A172 (cell line): ENCODE results near the gene JAG2. TPM values are rescaled to one million over a fixed set of nuclear protein-coding genes. Genes with fewer than 3 reads are reported as not detected.
A peak's percentile ranks its signal among the peaks of the same experiment; 100 is the strongest.
"Not testable (repeated sequence)": the region's sequence is repeated elsewhere in the genome, so short reads cannot be mapped to it uniquely, and the experiment has no call there.

Source experiments
- DNase-seq: peaks from one replicate; pipeline ENCODE4 v3.0.0-alpha.2; 2015; ENCODE audit warnings: low spot score
- total RNA-seq: library from RNA; depleted of rRNA; stranded (reverse); fragments of >200 nt; shearing (Covaris generic); gene quantifications from 2 replicates; pipeline ENCODE4 v1.2.3, GENCODE V29; 2014

Gene JAG2
- total RNA-seq, 1 experiment from 2014 or later = 6.5 TPM

DNA sequence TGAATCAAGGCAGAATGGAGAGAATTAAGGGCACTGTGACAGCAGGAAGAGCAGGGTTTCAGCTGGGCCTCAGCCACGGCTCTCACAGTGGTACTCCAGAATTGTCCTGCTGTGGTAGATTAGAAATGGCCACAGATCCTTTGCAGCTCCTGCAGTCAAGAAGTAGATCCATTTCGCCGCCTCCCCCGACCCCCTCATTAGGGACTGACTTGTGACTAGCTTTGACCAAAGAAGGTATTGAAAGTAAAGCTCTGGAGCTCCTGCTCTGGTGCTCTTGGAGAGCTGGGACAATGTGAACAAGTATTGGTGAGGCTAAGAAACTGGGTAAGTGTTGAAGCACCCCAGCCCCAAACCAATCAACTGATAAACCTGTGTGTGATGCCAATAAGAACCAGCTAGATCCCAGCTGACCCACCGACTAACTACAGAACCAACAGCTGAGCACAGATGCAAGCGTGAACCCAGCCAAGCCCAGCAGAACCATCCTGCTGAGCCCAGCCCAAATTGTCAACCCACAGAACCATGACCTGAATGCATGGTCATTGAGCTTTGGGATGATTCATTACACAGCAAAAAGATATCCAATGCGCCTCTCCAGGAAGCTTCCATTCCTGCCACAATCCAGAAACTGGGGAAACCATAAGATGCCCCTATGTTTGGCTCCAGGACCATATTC is 50.7 kb downstream of the JAG2 start:
- no peak for DNase-seq

DNA sequence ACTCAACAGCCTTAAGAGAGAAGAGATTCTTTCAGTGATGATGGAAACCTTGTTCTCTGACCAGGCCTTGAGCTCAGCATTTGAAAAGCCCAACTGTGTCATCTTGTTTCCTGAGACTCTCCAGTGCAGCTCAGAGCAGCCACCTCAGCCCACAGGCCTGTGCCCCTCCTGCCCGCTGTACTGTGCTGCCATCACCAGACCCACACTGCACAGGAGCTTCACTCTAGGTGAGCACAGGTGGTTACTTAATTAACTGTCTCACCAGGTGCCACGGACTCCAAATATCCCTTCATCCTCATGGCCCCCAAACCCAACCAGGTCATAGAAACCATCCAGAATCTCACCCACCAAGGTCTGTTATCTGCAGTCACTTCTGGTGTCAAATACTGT is 51.3 kb downstream of the JAG2 start:
- DNase-seq = no peak

DNA sequence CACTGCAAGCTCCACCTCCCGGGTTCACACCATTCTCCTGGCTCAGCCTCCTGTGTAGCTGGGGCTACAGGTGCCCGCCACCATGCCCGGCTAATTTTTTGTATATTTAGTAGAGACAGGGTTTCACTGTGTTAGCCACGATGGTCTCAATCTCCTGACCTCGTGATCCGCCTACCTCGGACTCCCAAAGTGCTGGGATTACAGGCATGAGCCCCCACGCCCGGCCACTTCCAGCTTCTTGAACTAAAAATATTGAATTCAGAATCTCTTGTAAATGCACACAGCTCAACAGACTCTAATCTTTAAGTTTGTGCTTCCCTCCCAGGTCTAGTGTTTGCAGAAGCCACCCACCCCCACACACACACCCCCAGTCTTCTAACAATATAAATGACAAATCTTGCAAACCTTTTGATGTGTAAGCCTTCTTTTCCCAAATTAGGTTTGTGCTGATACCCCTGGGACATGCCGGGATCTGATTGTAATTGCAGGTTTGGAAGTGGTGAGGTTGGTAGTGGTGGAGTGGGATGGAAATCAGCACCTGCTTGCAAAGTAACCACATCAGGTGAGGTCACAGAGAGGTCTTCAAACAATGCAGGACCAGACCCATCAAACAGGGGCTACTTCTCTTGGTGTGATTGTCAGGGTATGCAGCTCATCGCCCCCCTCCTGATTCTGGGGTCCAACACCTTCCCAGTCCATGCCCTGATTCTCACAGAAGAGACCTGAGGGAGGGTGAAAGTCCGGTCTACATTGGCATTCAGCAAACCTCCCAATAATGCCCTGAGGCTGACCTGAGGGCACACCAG is 51.9 kb downstream of the JAG2 start:
- DNase-seq = no peak

DNA sequence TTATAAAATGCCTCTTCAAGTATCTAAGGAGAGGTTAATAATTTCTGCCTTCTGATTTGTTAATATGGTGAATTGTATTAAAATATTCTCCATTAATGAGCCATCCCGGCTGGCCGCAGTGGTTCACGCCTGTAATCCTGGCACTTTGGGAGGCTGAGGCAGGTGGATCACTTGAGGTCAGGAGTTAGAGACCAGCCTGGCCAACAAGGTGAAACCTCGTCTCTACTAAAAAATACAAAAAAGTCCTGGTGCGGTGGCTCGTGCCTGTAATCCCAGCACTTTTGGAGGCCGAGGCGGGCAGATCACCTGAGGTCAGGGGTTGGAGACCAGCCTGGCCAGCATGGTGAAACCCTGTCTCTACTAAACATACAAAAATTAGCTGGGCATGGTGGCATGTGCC is 59.3 kb downstream of the JAG2 start:
- not testable (repeated sequence) for DNase-seq

DNA sequence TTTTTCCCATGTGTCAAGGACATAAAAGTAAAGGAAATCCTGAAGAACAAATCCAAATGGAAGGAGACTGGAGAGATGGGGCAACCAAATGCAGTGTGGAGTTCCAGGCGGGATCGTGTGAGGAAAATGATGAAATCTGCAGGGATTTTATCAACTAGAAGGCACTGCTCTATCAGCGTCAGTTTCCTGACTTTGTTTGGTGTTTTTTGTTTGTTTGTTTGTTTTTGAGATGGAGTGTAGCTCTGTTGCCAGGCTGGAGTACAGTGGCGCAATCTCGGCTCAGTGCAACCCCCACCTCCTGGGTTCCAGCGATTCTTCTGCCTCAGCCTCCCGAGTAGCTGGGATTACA is 60.1 kb downstream of the JAG2 start:
- DNase-seq = no peak

DNA sequence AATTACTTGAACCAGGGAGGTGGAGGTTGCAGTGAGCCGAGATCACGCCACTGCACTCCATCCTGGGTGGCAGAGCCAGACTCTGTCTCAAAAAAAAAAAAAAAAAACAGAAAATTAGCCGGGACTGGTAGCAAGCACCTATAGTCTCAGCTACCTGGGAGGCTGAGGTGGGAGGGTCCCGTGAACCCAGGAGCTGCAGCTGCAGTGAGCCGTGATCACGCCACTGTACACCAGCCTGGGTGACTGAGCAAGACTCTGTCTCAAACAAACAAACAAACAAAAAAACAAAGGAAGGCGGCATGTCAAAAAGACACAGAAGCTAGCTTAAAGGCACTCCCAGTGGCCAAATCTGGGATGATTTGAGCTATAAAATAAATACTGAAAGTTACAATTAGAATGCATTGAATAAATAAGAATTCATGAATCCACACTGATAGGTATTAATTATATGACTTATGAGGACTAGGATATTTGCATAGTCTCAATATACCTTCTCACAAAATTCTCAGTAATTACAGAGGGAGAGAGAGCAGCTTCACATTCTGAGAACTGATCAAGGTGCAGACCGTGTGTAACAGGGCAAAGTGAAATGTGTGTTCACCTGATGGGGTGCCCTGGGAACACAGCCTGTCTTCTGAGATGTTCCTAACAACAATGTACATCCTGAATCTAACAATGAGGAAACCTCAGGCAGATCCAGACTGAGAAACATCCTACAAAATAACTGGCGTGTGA is 60.6 kb downstream of the JAG2 start:
- DNase-seq = no peak

DNA sequence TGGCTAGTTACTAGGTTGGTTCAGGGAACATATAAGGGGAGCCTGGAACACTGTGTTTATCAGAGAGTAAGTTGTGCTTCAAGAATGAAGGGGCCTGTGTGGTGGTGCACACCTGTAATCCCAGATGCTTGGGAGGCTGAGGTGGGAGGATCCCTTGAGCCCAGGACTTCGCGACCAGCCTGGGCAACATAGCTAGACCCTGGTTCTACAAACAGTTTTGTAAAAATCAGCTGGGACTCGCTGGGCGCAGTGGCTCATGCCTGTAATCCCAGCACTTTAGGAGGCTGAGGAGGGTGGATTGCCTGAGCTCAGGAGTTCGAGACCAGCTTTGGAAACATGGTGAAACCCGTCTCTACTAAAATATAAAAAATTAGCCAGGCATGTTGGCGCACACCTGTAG is 61.2 kb downstream of the JAG2 start:
- DNase-seq = no peak

DNA sequence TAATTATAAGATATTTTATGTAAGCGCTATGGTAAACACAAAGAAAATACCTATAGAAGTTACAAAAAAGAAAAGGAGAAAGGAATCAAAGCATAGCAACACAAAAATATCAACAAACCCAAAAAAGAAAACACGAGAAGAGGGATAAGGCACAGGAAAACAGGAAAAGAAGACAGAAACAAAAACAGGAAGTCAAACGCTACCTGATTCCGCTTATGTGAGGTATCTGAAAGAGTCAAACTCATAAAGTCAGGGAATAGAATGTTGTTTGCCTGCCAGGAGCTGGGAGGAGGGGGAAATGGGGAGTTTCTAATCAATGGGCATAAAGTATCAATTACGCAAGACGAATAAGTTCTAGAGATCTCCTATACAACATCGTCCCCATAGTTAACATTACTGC is 63.4 kb downstream of the JAG2 start:
- no peak for DNase-seq

DNA sequence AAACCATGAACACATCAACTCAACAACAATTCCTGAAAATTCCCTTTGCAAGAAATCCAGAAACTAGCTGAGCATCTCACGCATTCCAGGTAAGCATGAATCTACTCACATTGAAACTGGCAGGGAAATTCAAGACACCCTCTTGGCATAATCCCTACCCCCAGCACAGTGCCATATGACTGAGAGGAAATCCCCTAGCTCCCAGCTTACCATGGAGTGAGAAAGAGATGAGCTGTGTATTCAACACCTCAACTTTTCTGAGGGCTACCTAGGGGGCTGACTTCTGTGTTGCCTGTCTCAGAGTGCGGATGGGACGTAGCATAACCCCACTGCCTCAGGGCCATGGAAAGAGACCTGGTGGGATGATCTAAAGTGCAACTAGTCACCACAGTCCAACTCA is 65.7 kb downstream of the JAG2 start:
- DNase-seq = no peak

DNA sequence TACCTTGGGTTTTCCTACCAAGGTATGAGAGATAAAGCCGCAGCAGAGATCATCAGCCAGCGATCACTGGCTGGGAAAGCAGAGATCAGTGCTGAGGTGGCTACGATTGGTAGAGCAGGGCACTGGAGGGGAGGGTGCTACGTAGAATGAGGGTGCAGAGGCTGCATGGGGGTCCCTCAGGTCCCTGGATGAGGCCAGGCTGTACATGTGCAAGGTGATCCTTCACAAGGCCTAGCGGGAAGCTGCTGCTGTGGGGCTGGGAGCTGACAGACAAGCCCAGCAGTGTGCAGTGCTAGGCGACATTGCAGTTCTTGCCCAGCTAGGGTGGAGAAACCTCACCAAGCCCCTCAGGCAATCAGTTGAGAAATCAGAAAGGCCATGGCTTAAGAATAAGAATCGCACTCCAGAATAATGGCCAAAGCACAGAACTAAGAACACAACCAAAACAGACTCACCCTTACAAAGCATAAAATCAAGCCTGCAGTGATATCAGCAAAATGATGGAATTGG is 66.2 kb downstream of the JAG2 start:
- DNase-seq = no peak

DNA sequence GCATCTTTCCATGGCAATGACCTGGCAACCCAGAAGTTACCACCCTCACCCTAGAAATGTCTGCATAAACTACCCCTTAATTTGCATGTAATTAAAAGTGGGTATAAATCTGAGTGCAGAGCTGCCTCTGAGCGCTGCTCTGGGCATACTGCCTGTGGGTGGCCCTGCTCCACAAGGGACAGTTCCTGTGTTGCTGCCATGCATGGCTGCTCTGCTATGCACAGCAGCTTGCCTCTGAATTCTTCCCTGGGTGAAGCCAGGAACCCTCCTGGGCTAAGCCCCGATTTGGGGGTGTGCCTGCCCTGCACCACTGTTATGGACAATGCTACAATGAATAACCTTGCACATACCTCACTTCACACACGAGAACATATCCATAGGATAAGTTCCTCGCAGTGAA is 67.7 kb downstream of the JAG2 start:
- no peak for DNase-seq

DNA sequence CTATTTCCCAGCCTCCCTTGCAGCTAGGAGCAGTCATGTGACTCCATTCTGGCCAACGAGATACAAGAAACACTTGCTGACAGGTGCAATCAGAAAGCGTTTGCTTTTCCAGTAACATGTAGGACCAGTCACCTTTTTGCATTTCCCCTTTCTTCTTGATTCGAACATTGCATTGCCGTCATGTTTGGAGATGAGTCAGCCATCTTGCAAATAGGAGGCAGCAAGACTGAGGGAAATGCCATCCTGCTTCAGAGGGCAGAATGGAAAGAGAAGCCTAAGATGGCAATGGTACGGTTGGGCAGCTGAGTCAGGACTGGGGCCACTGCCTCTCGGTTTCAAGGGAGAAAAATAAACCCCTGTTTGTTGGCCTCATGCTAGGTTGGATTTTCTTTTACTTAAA is 68.8 kb downstream of the JAG2 start:
- DNase-seq = no peak

DNA sequence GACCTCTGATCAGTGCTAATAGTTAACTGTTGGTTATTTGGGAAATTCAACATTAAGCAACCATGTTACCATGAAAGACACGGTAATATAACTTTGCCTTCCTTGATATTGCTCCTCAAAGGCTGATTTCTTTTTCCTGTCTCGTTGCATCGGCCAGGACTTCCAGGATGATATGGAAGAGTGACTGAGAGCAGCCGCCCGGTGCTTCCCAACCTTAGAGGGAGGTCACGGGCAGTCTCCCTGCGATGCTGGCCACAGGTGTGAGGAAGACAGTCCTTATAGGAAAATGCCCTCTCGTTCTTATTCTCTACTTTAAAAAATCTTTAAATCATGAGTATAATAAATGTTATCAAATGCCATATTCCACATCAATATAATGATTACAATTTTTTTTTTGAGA is 70.3 kb downstream of the JAG2 start:
- DNase-seq = no peak

DNA sequence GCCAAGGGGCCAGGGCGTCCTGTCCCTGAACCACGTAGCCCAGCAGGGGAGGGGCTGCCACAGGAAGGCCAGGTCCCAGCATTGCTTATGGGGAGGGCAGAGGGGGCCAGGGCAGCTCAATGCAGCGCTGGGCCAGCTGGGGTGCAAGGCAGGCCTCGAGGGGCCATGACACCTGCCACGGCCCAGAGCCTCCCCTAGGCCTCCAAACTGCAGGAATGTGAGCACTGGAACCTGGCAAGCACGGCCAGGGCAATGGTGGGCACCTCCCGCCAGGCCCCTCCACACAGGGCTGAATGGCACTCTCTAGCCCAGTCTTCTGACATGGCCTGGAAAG is 70.8 kb downstream of the JAG2 start:
- DNase-seq = no peak

DNA sequence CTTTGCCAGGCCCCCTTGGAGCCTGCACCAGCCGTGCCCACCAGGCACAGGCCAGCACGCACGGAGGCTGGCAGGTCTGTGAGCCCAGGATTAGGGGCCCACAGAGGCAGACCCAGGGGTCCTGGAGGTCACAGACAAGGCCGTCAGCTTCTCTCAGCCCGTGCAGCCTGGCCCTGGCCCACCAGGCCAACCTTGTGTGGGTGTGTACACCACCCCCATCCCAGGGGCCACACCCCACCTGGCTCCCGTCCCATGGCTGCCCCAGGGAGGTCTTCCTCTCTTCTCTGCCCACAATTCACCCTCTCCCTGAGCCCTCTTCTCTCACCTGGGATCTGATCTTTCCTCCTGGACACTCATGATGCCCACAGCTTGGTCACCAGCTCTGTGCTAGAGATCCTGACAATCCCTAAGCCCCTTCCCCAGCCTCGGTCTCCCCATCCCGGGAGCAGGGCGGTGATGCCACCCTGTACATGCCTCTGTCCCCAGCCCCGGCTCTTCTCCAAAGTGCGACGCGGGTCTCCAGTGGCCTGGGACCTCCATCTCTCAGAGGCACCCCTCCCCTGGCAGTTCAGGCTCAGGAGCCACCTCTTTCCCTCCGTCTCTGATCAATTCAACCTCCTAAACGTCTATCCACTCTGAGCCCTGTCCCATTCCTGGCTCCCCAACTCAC is 72.2 kb downstream of the JAG2 start:
- no peak for DNase-seq

DNA sequence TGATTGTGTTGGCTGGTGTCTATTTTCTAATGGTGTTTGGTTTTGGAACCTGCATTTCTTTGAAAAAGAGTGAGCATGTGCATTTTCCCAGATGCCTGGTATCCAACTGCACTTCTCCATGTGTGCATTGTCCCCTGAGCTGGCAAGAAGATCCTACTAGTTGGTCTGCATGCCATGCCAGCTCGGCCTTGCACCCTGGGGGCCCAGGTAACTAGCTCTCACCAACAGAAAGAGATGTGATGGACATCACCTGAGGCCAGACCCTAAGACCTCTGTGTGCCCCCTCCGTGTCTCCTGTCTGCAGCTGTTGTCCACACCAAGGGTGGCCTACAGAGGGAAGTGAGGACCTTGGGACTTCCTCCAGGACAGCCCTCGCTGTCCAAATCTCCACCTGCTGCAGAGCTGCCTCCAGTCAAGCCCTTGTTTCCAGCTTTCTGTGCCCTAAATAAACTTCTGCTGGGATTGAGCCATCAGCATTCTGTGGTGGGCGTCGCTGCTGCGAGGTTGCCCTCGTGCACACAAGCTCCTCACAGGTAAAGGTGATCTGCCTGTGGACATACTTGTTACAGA is 73.3 kb downstream of the JAG2 start:
- no peak for DNase-seq

DNA sequence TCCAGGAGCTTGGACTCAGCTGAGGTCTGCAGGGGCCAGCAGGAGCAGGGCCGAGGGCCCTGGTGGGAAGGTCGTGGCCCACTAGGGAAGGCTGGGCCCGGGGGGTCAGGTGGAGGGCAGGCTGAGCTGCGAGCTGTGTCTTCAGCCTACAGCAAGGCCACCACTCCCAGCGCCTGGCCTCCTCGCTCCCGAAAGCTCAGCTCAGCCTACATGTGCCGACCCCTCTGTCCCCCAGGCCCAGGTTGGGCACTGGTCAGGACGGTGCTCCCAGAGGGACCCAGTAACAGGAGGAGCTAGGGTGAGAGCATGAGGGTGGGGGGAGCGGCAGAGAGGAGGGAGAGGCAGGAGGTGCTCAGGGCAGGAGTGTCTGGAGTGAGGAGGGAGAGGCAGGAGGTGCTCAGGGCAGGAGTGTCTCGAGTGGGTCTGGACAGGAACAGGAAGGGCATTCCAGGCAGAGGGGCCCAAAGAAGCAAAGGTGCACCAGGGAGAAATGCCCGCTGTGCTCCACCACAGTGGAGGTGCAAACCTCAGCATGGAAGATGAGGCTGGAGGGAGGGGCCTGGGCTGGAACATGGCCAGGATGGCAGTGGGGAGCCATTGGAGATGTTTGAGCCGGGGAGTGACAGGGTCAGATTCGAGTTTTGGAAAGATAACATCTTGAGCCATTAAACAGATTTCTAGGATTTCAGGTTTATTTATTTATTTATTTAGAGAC is 74.2 kb downstream of the JAG2 start:
- no peak for DNase-seq

DNA sequence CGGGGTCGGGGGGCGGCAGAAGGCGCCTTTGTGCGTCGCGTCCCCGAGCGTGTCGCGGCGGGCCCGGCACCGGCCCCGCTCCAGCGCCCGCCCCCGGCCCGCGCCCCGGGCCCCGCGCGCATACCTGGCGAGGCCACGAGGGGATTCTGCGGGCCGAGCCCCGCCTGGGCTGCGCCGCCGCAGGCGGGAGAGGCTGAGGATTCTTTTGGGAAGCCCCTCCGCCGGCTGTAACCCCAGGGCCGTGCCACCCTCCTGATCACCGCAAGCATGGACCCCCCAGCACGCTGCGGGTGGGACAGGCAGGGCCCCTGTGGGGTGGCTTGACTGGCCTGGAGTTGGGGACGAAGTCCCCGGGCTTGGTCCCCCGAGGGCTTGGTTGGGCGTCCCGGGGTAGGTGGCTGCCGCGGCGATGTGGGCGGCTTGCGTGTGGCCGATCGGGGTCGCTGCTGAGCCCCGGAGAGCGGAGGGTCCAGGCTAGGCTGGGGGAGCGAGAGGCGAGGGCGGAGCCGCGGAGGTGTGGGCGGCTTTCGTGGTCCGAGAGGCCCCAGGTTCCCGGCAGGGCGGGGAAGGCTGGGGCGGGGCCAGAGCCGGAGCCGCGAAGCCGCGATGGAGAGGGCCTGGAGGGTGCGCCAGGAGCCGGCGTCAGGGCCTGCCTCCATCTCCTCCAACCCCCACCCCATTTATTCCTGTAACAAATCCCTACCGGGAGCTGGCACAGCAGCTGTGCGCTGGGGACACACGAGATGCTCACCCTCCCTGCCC is 75.0 kb downstream of the JAG2 start:
- peak; percentile 55 for DNase-seq

DNA sequence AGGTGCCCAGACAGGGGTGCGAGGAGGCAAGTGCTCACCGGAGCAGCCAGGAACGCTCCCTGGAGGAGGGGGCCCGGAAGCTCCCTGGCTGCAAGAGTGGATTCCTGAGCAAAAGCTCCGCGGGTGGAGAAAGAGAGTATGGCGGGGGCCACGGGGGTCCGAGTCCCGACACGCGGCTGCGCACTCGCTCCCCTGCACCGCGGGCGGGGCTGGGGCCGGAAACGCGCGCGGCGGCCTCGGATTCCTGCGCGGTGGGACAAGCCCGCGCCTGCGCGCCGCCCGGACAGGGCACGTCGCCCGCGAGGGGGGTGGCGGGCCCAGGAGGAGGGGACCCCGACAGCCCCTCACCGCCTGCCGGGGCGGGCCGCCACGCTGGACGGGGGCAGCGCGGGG is 75.5 kb downstream of the JAG2 start:
- no peak for DNase-seq

DNA sequence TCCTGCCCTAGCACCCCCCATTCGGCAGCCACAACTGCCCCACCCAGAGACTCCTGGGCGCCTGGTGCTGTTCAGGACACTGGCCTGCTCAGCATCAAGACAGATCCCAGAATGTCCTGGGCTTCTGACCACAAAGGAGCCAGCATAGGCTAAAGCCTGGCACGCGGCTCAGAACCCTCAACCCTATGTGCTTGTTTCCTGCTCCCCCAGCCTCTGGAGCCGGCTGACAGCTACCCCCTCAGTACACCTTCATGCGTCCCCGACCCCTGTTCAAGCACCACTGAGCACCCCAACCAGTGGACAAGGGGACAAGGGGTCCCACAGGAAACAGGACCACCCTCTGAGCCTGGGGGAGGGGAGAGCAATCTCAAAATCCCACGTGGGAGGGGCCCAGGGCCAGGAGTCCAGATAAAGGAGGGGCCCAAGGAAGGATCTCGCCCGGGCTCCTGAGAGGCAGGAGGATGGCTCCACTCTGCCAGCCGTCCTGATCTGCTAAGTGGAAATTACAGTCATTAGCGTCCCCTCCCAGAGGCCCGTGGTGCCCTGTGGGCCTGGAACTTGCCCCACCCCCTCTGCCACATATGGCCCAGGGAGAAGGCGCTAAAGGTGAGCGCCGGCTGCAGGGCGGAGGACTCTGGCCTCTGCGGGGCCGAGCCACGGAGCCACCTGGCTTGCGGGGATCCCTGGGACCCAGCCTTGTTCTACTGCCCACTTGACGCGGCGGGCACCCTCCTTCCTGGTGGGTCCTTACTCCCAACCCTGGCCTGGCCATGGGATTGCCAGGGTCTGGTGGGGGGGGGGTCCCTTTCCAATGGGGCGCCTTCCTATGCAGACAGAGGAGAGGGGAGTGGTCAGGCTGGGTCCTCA is 76.2 kb downstream of the JAG2 start:
- DNase-seq = peak; percentile 54
